Activated naive CD8-positive, alpha-beta T cell (primary cell): ENCODE measurements around the gene MED12.
A peak's percentile ranks its signal among the peaks of the same experiment; 100 is the strongest.
"Not testable (repeated sequence)": the region's sequence is repeated elsewhere in the genome, so short reads cannot be mapped to it uniquely, and the experiment has no call there.

ENCODE experiments used
- H3K27ac Mint-ChIP-seq: one replicate; pipeline ENCODE4 v1.8.0; 2021; ENCODE audit warnings: mixed read lengths
- H3K27me3 Mint-ChIP-seq: one replicate; pipeline ENCODE4 v1.8.0; 2021; ENCODE audit warnings: mixed read lengths
- H3K36me3 Mint-ChIP-seq: one replicate; pipeline ENCODE4 v1.8.0; 2021; ENCODE audit warnings: mixed read lengths
- H3K4me1 Mint-ChIP-seq: one replicate; pipeline ENCODE4 v1.8.0; 2021; ENCODE audit warnings: low read depth, mixed read lengths
- H3K4me3 Mint-ChIP-seq: one replicate; pipeline ENCODE4 v1.8.0; 2021; ENCODE audit warnings: mild to moderate bottlenecking, mixed read lengths
- H3K9me3 Mint-ChIP-seq: one replicate; pipeline ENCODE4 v1.8.0; 2021; ENCODE audit warnings: low read depth, mixed read lengths

The MED12 gene

DNA sequence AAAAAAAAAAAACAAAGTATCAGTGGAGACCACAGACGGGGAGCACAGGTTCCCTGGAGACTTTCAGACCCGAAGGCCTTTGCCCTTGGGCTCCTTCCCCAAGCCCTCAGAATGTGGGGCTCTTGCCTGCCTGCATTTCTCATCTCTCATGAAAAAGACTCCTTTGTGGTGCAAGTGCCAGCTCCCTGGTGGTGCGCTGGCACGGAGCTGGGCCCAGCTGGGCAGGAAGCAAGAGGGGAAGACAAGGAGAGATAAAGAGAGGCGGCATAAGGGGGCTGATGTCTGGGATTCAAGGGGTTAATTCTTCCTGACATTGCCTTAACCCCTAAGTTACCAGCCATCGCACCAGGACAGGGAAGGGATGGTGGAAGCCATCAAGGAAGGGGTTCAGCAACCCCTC is 48.1 kb downstream of the MED12 start:
- H3K4me3 Mint-ChIP-seq: no peak overlapping the region
- no peaks in the 10 kb centered on the region for H3K9me3 Mint-ChIP-seq

DNA sequence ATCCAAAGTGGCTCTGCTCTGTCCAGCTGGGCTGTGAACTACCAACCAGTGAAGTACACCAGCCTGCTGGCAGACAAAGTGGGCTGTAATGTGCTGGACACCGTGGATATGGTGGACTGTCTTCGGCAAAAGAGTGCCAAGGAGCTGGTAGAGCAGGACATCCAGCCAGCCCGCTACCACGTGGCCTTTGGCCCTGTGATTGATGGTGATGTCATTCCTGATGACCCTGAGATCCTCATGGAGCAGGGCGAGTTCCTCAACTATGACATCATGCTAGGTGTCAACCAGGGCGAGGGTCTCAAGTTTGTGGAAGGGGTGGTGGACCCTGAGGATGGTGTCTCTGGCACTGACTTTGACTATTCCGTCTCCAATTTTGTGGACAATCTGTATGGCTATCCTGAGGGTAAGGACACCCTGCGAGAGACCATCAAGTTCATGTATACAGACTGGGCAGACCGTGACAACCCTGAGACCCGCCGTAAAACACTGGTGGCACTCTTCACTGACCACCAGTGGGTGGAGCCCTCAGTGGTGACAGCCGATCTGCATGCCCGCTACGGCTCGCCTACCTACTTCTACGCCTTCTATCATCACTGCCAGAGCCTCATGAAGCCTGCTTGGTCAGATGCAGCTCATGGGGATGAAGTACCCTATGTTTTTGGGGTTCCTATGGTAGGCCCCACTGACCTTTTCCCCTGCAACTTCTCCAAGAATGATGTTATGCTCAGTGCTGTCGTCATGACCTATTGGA is 48.8 kb downstream of the MED12 start:
- no peaks in the 10 kb centered on the region for H3K27me3 Mint-ChIP-seq
- H3K4me1 Mint-ChIP-seq: peaks cover 2% of the 10 kb centered on the region
- peaks cover 3% of the 10 kb centered on the region for H3K36me3 Mint-ChIP-seq
- no peak overlapping the region for H3K4me3 Mint-ChIP-seq
- no peak overlapping the region for H3K27ac Mint-ChIP-seq
- no peaks in the 10 kb centered on the region for H3K9me3 Mint-ChIP-seq

More for the DNA sequence above, 48.1 kb downstream of the MED12 start:
- no peak overlapping the region for H3K27ac Mint-ChIP-seq
- peaks cover 3% of the 10 kb centered on the region for H3K36me3 Mint-ChIP-seq
- peaks cover 2% of the 10 kb centered on the region for H3K4me1 Mint-ChIP-seq
- no peaks in the 10 kb centered on the region for H3K27me3 Mint-ChIP-seq

GRCh38 chrX:71168134-71168533 is 49.7 kb downstream of the MED12 start:
- H3K36me3 Mint-ChIP-seq: peaks cover 3% of the 10 kb centered on the region

GRCh38 chrX:71169586-71169985 is 51.2 kb downstream of the MED12 start:
- H3K27ac Mint-ChIP-seq: no peak overlapping the region
- peaks cover 6% of the 10 kb centered on the region for H3K36me3 Mint-ChIP-seq
- H3K4me1 Mint-ChIP-seq: peaks cover 2% of the 10 kb centered on the region
- H3K9me3 Mint-ChIP-seq: no peaks in the 10 kb centered on the region
- no peak overlapping the region for H3K4me3 Mint-ChIP-seq
- H3K27me3 Mint-ChIP-seq: no peaks in the 10 kb centered on the region

More at GRCh38 chrX:71168134-71168533, 49.7 kb downstream of the MED12 start:
- Mint-ChIP-seq H3K4me3 (no peak overlapping the region), H3K9me3 (no peaks in the 10 kb centered on the region), H3K27ac (no peak overlapping the region), H3K4me1 (peaks cover 2% of the 10 kb centered on the region), H3K27me3 (no peaks in the 10 kb centered on the region)

GRCh38 chrX:71170660-71171059 is 52.3 kb downstream of the MED12 start:
- Mint-ChIP-seq H3K4me1 (peaks cover 2% of the 10 kb centered on the region), H3K4me3 (no peak overlapping the region), H3K9me3 (no peaks in the 10 kb centered on the region), H3K27me3 (no peaks in the 10 kb centered on the region), H3K27ac (no peak overlapping the region), H3K36me3 (peaks cover 6% of the 10 kb centered on the region)

DNA sequence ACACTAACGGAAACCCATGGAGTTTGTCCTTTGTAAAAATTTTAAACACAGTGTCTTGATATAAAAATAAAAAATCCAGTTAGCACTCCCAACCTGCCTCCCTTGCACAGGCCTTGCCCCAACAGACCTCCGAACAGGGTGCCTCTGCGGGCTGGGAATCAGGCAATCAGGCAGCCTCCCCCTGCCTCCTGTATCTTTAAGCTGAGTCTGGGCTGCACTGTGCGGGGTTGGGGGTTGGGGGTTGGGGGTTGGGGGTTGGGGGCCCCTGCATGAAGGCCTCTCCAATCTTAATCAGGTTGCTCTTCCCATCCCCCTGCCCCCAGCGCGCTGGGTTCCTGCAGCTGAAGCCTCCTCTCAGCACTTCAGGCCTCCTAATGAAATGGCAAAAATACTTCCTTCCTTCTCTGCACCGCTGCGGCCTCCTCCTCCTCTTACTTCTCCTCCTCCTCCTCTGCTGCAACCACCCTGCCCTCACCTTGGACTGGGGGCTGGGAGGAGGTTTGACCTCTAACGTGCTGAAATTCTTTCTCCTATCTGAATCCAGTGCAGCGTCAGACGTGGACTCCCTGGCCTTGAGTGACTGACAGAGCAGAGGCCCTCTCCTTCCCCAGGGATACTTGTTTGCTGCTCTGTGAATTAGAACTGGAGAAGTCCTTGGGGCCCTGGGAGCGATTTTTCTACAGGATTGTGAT is 52.9 kb downstream of the MED12 start:
- no peak overlapping the region for H3K27ac Mint-ChIP-seq
- no peaks in the 10 kb centered on the region for H3K9me3 Mint-ChIP-seq
- peaks cover 6% of the 10 kb centered on the region for H3K36me3 Mint-ChIP-seq
- peaks cover 2% of the 10 kb centered on the region for H3K4me1 Mint-ChIP-seq
- H3K4me3 Mint-ChIP-seq: no peak overlapping the region
- H3K27me3 Mint-ChIP-seq: no peaks in the 10 kb centered on the region

- H3K4me1 Mint-ChIP-seq: peaks cover 2% of the 10 kb centered on the region
- H3K27me3 Mint-ChIP-seq: no peaks in the 10 kb centered on the region
- no peaks in the 10 kb centered on the region for H3K9me3 Mint-ChIP-seq
- peaks cover 3% of the 10 kb centered on the region for H3K36me3 Mint-ChIP-seq
- no peak overlapping the region for H3K4me3 Mint-ChIP-seq
- no peak overlapping the region for H3K27ac Mint-ChIP-seq
Measured at GRCh38 chrX:71173440-71173839, 55.0 kb downstream of the MED12 start.

GRCh38 chrX:71174795-71175194 is 56.4 kb downstream of the MED12 start:
- Mint-ChIP-seq H3K36me3 (peaks cover 3% of the 10 kb centered on the region), H3K4me1 (peaks cover 2% of the 10 kb centered on the region), H3K27ac (no peak overlapping the region), H3K4me3 (no peak overlapping the region), H3K27me3 (no peaks in the 10 kb centered on the region), H3K9me3 (no peaks in the 10 kb centered on the region)

DNA sequence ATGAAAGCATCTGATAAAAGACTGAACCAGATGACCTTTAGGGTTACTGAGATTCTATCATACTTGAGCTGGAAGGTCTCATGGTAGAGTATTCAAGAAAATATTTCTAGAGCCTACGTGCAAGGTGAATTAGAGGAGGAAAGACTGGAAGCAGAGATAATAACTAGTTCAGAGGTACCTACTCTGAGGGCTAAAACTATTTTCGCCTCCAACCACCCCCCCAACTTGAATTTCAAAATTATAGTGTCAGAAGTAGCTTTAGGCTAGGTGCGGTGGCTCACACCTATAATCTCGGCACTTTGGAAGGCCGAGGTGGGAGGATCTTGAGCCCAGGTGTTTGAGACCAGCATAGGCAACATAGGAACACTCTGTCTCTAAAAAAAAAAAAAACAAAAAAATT is 57.1 kb downstream of the MED12 start:
- H3K4me3 Mint-ChIP-seq: no peak overlapping the region
- H3K9me3 Mint-ChIP-seq: no peaks in the 10 kb centered on the region
- peaks cover 2% of the 10 kb centered on the region for H3K4me1 Mint-ChIP-seq
- H3K27ac Mint-ChIP-seq: no peak overlapping the region
- peaks cover 3% of the 10 kb centered on the region for H3K36me3 Mint-ChIP-seq
- H3K27me3 Mint-ChIP-seq: no peaks in the 10 kb centered on the region

GRCh38 chrX:71177327-71177726 is 58.9 kb downstream of the MED12 start:
- no peaks in the 10 kb centered on the region for H3K9me3 Mint-ChIP-seq
- peaks cover 3% of the 10 kb centered on the region for H3K36me3 Mint-ChIP-seq
- H3K4me3 Mint-ChIP-seq: no peak overlapping the region
- no peak overlapping the region for H3K27ac Mint-ChIP-seq
- H3K4me1 Mint-ChIP-seq: peaks cover 7% of the 10 kb centered on the region
- no peaks in the 10 kb centered on the region for H3K27me3 Mint-ChIP-seq

DNA sequence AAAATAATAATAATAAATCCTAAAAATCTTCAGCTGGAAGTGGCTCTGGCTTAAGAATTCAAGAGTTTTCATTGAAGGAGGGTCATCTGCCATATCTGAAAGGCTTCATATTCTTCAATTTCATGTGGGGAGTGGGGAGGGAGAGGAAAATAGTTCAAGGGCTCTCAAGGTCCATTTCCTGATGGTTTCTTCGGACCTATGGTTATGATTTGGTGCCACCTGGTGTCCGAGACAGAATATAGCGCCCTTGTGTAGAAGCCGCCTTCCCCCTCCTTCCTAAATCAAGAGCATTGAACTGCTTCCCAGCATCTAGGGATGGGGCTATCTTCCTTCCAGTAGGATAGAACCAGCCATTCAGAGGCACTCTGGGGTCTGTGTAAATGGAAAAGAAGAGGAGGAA is 60.5 kb downstream of the MED12 start:
- Mint-ChIP-seq H3K36me3 (no peaks in the 10 kb centered on the region), H3K4me3 (no peak overlapping the region), H3K9me3 (no peaks in the 10 kb centered on the region), H3K27ac (no peak overlapping the region), H3K4me1 (peaks cover 10% of the 10 kb centered on the region), H3K27me3 (no peaks in the 10 kb centered on the region)

DNA sequence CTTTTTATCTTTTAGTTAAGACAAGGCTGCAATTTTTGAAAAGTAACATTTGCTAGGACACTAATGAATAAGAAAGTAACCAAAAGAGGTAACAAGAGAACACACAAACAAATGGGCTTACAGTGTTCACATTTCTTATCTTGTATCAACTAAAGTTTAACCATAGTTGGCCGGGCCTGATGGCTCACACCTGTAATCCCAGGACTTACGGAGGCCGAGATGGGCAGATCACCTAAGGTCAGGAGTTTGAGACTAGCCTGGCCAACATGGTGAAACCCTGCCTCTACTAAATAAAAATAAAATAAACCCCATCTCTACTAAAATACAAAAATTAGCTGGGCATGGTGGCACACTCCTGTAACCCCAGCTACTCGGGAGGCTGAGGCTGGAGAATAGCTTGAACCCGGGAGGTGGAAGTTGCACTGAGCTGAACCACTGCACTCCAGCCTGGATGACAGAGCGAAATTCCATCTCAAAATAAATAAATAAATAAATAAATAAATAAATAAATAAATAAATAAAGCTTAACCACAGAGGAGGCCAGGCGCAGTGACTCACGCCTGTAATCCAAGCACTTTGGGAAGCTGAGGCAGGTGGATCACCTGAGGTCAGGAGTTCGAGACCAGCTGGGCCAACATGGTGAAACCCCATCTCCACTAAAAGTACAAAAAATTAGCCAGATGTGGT is 62.3 kb downstream of the MED12 start:
- peak overlapping the region; percentile 42 for H3K4me3 Mint-ChIP-seq
- H3K27me3 Mint-ChIP-seq, H3K36me3 Mint-ChIP-seq, H3K9me3 Mint-ChIP-seq: not testable (repeated sequence)
- H3K4me1 Mint-ChIP-seq: peaks cover 10% of the 10 kb centered on the region
- peak overlapping the region; percentile 50 for H3K27ac Mint-ChIP-seq

DNA sequence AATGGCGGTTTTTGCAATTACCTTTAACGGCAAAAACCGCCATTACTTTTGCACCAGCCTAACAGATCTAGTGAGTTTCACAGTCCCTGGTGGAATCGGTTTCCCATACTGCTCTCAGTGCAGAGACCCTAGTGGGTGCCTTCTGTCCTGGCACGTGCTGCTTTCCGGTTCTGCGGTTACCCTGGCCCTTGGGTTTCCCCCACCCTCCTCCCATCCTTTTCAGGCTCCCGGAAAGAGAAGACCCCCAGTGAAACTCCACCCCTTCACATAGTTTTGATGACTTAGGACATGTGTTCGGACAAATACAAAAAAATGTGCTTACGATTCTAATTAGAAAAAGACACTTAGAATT is 63.1 kb downstream of the MED12 start:
- H3K27me3 Mint-ChIP-seq: no peaks in the 10 kb centered on the region
- peak overlapping the region; percentile 93 for H3K4me3 Mint-ChIP-seq
- peaks cover 10% of the 10 kb centered on the region for H3K4me1 Mint-ChIP-seq
- no peaks in the 10 kb centered on the region for H3K36me3 Mint-ChIP-seq
- H3K27ac Mint-ChIP-seq: peak overlapping the region; percentile 99
- H3K9me3 Mint-ChIP-seq: no peaks in the 10 kb centered on the region

DNA sequence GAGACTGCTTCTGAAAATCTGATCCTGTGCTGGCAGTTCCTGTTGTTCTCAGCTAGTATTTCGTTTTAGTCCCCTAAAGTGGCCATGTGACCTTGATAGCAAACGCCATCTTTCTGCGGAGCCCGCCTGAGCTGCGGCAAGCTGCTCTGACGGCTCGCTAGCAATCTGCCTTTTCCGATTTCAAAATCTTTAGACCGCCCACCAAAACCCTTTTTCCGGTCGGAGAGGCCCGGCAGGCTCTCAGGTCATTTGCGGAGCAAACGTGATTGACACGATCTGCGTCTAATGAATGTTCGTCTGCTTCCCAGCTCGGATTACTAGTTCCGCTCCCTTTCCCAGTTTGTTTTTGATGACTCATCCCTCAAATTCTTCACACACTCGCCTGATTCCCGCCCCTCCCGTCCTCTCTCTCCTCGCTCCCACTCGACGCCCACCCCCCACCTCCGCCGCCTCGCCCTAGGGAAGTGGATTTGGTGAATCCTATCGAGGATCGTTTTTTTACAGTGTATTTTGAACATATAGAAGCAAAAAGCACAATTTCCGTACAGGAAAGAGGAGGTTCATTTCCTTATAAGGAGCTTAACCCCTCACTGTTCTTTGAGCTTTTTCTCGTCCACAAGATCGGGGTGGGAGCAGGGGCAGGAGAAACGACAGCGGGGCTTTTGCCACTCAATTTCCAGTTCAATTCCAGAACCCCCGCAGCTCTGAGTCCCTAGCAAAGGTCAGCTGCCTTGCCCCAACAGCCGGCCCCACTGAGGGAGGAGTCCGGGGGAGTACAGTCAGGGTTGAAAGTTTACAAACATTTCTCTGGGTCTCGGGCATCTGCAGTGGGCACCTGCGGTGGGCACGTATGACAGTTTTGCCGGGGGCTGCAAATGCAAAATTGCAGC is 63.8 kb downstream of the MED12 start:
- H3K4me1 Mint-ChIP-seq: peaks cover 10% of the 10 kb centered on the region
- no peaks in the 10 kb centered on the region for H3K9me3 Mint-ChIP-seq
- no peaks in the 10 kb centered on the region for H3K36me3 Mint-ChIP-seq

More for the DNA sequence above, 63.8 kb downstream of the MED12 start:
- H3K27ac Mint-ChIP-seq: peak overlapping the region; percentile 99
- peak overlapping the region; percentile 93 for H3K4me3 Mint-ChIP-seq
- no peaks in the 10 kb centered on the region for H3K27me3 Mint-ChIP-seq
